K562 (cell line): Measurements from ENCODE around the gene B3GALT6.

Source experiments
- CBX8 ChIP-seq: fragments of 200-600 bp; sonication (generic); IDR thresholded peaks from 2 replicates; pipeline ENCODE4 v1.6.1; 2012; ENCODE audit warnings: borderline replicate concordance, mixed run types, low read depth, mild to moderate bottlenecking, moderate library complexity, mixed read lengths, low read length, control low read depth, inconsistent platforms; ENCODE audit not compliant: poor library complexity, severe bottlenecking; ENCODE audit errors: extremely low read depth
- CTCF ChIP-seq, 3 experiments: IDR thresholded peaks in 2 of 3; conservative IDR thresholded peaks in 1 of 3; 2 replicates each; pipeline ENCODE4 v1.5.1; 2011 to 2012; ENCODE audit warnings: low read length in 3 of 3, mild to moderate bottlenecking in 3 of 3, control low read depth in 2 of 3, improper control_type of control experiment in 1 of 3, inconsistent platforms in 1 of 3, low read depth in 1 of 3, mixed read lengths in 1 of 3, moderate library complexity in 1 of 3; ENCODE audit not compliant: insufficient read depth in 2 of 3
- DEAF1 ChIP-seq: fragments of 450-650 bp; formaldehyde crosslinking; IDR thresholded peaks from 2 replicates; pipeline ENCODE4 v1.4.0; 2020; ENCODE audit warnings: mild to moderate bottlenecking, moderate library complexity
- EZH2 ChIP-seq: IDR thresholded peaks from 2 replicates; pipeline ENCODE4 v1.6.1; 2012; ENCODE audit warnings: low read depth, mild to moderate bottlenecking, inconsistent platforms, low read length, borderline replicate concordance
- FOXK2 ChIP-seq, 2 experiments: fragments of 450-650 bp; IDR thresholded peaks in 1 of 2; conservative IDR thresholded peaks in 1 of 2; 2 replicates each; pipeline ENCODE4 v1.6.1; 2016; ENCODE audit warnings: low read depth in 2 of 2, mild to moderate bottlenecking in 1 of 2
- POLR2A ChIP-seq: fragments of 450-650 bp; conservative IDR thresholded peaks from 2 replicates; pipeline ENCODE4 v1.6.1; 2016
- PRDM10 ChIP-seq: fragments of 450-650 bp; IDR thresholded peaks from 2 replicates; pipeline ENCODE4 v1.6.1; 2018; ENCODE audit not compliant: partially characterized antibody
- RFX5 ChIP-seq: IDR thresholded peaks from 2 replicates; pipeline ENCODE4 v1.6.1; 2011; ENCODE audit warnings: low read depth, mild to moderate bottlenecking, improper control_type of control experiment, low read length
- ZNF431 ChIP-seq: sonication (generic); formaldehyde crosslinking; IDR thresholded peaks from 2 replicates; pipeline ENCODE4 v1.8.0; 2022; ENCODE audit warnings: mild to moderate bottlenecking, missing genetic modification reagents
- ZNF830 ChIP-seq: fragments of 250-450 bp; sonication (Bioruptor Pico); IDR thresholded peaks from 2 replicates; pipeline ENCODE4 v1.5.0; 2021; ENCODE audit warnings: mild to moderate bottlenecking
- TF ChIP-seq, protein P1 (sequence below): fragments of 450-650 bp; IDR thresholded peaks from 2 replicates; pipeline ENCODE4 v1.6.1; 2018; ENCODE audit warnings: mild to moderate bottlenecking, low read depth; ENCODE audit not compliant: partially characterized antibody

- TF ChIP-seq EZH2 (no peak), PRDM10 (peak; percentile 94), CBX8 (no peak), CTCF (IDR thresholded peaks at IDR 0.05 in 2 of 3, conservative IDR thresholded peaks at IDR 0.05 in 1 of 3; ENCODE audit: insufficient read depth in 2 of 3, low read depth in 1 of 3, low read length in 3 of 3) (no peak), DEAF1 (no peak), POLR2A (no peak), ZNF830 (CRISPR knock-in tag) (no peak), ZNF431 (CRISPR knock-in tag) (no peak), FOXK2 (conservative IDR thresholded peaks at IDR 0.05 in 1 of 2, IDR thresholded peaks at IDR 0.05 in 1 of 2; ENCODE audit: low read depth in 2 of 2) (no peak), RFX5 (no peak)
- TF ChIP-seq, protein P1, sequence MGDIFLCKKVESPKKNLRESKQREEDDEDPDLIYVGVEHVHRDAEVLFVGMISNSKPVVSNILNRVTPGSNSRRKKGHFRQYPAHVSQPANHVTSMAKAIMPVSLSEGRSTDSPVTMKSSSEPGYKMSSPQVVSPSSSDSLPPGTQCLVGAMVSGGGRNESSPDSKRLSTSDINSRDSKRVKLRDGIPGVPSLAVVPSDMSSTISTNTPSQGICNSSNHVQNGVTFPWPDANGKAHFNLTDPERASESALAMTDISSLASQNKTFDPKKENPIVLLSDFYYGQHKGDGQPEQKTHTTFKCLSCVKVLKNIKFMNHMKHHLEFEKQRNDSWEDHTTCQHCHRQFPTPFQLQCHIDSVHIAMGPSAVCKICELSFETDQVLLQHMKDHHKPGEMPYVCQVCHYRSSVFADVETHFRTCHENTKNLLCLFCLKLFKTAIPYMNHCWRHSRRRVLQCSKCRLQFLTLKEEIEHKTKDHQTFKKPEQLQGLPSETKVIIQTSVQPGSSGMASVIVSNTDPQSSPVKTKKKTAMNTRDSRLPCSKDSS: no peak
These were observed 32.7 kb upstream of the B3GALT6 start for GRCh38 chr1:1199141-1199960.
